ENCODE measurements around the gene SEMA5B. TPM values are rescaled to one million over a fixed set of nuclear protein-coding genes. Genes with fewer than 3 reads are reported as not detected.

The SEMA5B gene
- total and polyA plus RNA-seq, 12 donors, result 1.3 to 12.7 (median 7.4) TPM

DNA sequence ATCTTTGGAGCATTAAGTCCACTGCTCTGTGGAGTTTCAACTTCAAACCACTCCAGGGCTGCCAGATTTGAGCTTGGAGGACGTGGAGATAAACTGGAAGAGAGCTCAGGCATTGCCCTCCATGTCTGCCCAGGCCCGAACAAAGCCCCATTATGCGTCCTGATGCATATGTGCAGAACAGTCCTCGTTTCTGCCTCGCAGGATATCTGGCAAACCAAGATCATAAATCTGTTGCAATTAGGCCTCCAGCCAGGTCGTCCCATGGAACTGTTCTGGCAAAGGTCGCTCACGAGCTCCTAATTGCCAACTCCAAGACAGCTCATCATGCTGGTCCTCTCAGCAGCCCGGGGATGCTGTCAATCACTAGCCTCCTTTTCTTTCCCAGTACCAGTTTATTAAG is 91.2 kb downstream of the SEMA5B start:
- H3K4me1 ChIP-seq, result peaks cover 0 to 24% (median 4%) of the 10 kb centered on the region in 9 donors
- intact Hi-C loops (cut with DNase I), result loop anchor here in 1 of 10 donors (10.0 kb wide), 1 partner anchor 318 kb away; no protein-coding TSS in a partner anchor
- no peaks in the 10 kb centered on the region for H3K9me3 ChIP-seq
- no peak overlapping the region for H3K4me3 ChIP-seq
- no peak overlapping the region for H3K27ac ChIP-seq
- WGBS, 2 donors, result 43 to 54% methylated on average over 9 of the region's 9 CpGs
- peak in 4 of 8 donors; percentile 12 to 46 (median 22) for ATAC-seq
- TF ChIP-seq, protein P1, sequence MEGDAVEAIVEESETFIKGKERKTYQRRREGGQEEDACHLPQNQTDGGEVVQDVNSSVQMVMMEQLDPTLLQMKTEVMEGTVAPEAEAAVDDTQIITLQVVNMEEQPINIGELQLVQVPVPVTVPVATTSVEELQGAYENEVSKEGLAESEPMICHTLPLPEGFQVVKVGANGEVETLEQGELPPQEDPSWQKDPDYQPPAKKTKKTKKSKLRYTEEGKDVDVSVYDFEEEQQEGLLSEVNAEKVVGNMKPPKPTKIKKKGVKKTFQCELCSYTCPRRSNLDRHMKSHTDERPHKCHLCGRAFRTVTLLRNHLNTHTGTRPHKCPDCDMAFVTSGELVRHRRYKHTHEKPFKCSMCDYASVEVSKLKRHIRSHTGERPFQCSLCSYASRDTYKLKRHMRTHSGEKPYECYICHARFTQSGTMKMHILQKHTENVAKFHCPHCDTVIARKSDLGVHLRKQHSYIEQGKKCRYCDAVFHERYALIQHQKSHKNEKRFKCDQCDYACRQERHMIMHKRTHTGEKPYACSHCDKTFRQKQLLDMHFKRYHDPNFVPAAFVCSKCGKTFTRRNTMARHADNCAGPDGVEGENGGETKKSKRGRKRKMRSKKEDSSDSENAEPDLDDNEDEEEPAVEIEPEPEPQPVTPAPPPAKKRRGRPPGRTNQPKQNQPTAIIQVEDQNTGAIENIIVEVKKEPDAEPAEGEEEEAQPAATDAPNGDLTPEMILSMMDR (IDR thresholded peaks at IDR 0.05), result no peak
- H3K36me3 ChIP-seq, result no peaks in the 10 kb centered on the region
- no peaks in the 10 kb centered on the region for H3K27me3 ChIP-seq
- no peak for DNase-seq

DNA sequence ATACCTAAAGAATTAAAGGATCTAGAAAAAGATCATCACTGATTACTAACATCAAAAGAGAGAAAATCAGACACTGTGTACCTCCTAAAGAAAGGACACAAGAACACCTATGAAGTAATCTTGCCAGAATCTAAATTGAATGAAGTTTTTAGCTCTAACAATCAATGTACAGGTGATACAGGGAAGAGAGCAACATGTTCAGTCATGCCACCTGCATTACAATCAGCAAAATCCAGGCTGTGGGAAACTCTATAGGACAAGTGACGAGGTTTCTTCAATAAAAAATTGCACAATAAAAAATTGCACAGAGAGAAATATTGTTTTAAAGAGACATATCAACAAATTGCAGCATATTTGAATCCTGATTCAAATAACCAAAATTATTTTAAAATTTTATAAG is 93.3 kb downstream of the SEMA5B start:
- Histone ChIP-seq H3K27ac (no peak overlapping the region), H3K36me3 (no peaks in the 10 kb centered on the region), H3K4me3 (no peak overlapping the region), H3K4me1 (peaks cover 0 to 16% (median 4%) of the 10 kb centered on the region in 9 donors), H3K9me3 (no peaks in the 10 kb centered on the region), H3K27me3 (no peaks in the 10 kb centered on the region)
- no peak for ATAC-seq
- 91 to 93% methylated on average over 1 of the region's 1 CpG for WGBS, 2 donors
- no peak for DNase-seq
- TF ChIP-seq, protein P1 (IDR thresholded peaks at IDR 0.05), result no peak
- intact Hi-C loops (cut with DNase I), result loop anchor here in 1 of 10 donors (10.0 kb wide), 1 partner anchor 321 kb away; no protein-coding TSS in a partner anchor

DNA sequence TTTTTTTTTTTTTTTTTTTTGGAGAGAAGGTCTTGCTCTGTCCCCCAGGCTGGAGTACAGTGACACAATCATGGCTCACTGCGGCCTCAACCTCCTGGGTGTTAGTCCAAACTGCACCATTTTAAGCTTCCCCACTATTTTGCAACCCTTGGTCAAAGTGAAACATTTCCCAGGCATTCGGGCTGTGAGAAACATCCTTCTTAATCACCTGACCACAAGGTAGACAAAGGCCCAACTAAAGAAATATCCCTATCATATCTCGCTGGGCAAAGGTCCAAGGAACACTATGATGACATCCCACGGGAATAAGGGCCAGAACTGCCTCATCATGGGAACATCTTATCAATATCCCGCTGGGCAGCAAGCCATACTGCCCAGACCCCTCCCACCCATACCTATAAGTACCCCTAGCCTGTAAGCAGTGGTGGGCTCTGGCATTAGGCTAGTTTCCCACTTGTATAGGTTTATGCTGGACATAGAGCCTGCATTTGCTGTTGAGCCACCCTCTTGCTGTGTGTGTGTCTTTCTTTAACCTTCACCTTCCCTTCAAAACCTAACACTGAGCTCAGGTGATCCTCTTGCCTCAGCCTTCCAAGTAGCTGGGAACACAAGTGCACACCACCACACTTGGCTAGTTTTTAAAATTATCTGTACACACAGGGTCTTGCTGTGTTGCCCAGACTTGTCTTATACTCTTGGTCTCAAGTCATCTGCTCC is 95.2 kb downstream of the SEMA5B start:
- no peak overlapping the region for H3K27ac ChIP-seq
- TF ChIP-seq, protein P1 (IDR thresholded peaks at IDR 0.05), result no peak

DNA sequence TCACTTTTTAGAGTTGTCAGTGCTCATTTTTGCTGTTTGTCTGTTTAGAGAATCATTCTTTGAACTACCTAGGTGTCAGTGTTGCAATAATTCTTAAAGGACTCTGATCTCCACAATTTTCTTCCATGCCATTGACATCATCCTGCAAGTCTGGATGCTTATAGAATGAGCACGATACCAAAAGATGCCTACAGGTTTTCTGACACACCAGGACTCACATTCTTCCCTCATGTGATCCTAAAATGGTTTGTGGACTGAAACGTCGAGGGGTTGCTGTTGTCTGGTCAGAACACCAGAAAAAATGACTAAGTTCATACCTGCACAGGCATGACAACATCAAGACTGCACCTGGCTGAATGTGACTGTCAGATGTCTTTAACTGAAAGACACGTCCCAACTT is 95.9 kb downstream of the SEMA5B start:
- intact Hi-C loops (cut with DNase I), result loop anchor here in 1 of 10 donors (10.0 kb wide), 1 partner anchor 323 kb away; no protein-coding TSS in a partner anchor
- Histone ChIP-seq H3K27ac (no peak overlapping the region), H3K9me3 (no peaks in the 10 kb centered on the region), H3K36me3 (no peaks in the 10 kb centered on the region), H3K4me1 (peaks cover 0 to 16% (median under 1%) of the 10 kb centered on the region in 9 donors), H3K27me3 (peaks cover 0 to 4% (median 0%) of the 10 kb centered on the region in 7 donors), H3K4me3 (no peak overlapping the region)
- 85 to 88% methylated on average over 4 of the region's 4 CpGs for WGBS, 2 donors
- no peak for ATAC-seq
- TF ChIP-seq, protein P1 (IDR thresholded peaks at IDR 0.05), result no peak
- no peak for DNase-seq

More for the DNA sequence above, 95.2 kb downstream of the SEMA5B start:
- DNase-seq (no peak), ATAC-seq (no peak)
- H3K4me3 ChIP-seq, result no peak overlapping the region
- H3K9me3 ChIP-seq, result no peaks in the 10 kb centered on the region
- H3K4me1 ChIP-seq, result peaks cover 0 to 16% (median 4%) of the 10 kb centered on the region in 9 donors
- intact Hi-C loops (cut with DNase I), result loop anchor here in 1 of 10 donors (10.0 kb wide), 1 partner anchor 322 kb away; no protein-coding TSS in a partner anchor
- H3K27me3 ChIP-seq, result peaks cover 0 to 4% (median 0%) of the 10 kb centered on the region in 7 donors
- WGBS, 2 donors, result 64 to 68% methylated on average over 5 of the region's 5 CpGs
- no peaks in the 10 kb centered on the region for H3K36me3 ChIP-seq
